IMR-90 (cell line): Measurements from ENCODE around the gene CXCR6. TPM values are rescaled to one million over a fixed set of nuclear protein-coding genes. Genes with fewer than 3 reads are reported as not detected.

Experiments used
- ATAC-seq: fragments of 200-7000 bp; cut with Tn5 transposase; 2 replicates; pipeline ENCODE4 v1.9.1; 2020; ENCODE audit warnings: low read depth, mild to moderate bottlenecking, moderate library complexity
- BruUV-seq: library from RNA; stranded (reverse); fragments of 400-500 nt; replicated peaks from 2 replicates; lab custom pipeline; 2021; lab: Mats Ljungman, UMichigan
- CTCF ChIA-PET: fragments of 300-600 bp; formaldehyde crosslinking; extraction: SDS; loops from one replicate; lab custom pipeline; 2021; ENCODE audit warnings: antibody characterized with exemption; lab: Yijun Ruan, JAX
- POLR2A ChIA-PET: fragments of 300-600 bp; sonication (Branson Sonifier 250); formaldehyde crosslinking; loops from one replicate; lab custom pipeline; 2022; ENCODE audit warnings: antibody characterized with exemption; ENCODE audit not compliant: unreplicated experiment; lab: Charles Lee
- DNase-seq: peaks from one replicate; pipeline ENCODE4 v3.0.0; 2013
- H2AFZ ChIP-seq: replicated peaks from 2 replicates; pipeline ENCODE3; 2013; ENCODE audit warnings: low read length, mild to moderate bottlenecking; ENCODE audit not compliant: poor library complexity
- H2AK5ac ChIP-seq: 2 replicates; pipeline ENCODE4 v1.6.1; 2013; ENCODE audit warnings: low read depth, low read length, inconsistent platforms
- H2AK9ac ChIP-seq: replicated peaks from 2 replicates; pipeline ENCODE3; 2013; ENCODE audit warnings: mild to moderate bottlenecking, low read depth, low read length, moderate library complexity; ENCODE audit not compliant: poor library complexity
- H2BK120ac ChIP-seq: 2 replicates; pipeline ENCODE4 v1.6.1; 2013; ENCODE audit warnings: low read depth, low read length, inconsistent platforms
- H2BK15ac ChIP-seq: 3 replicates; pipeline ENCODE4 v1.6.1; 2013; ENCODE audit warnings: low read depth, low read length, inconsistent platforms
- H2BK20ac ChIP-seq: 2 replicates; pipeline ENCODE4 v1.6.1; 2013; ENCODE audit warnings: low read depth, mild to moderate bottlenecking, inconsistent platforms, low read length, moderate library complexity
- H2BK5ac ChIP-seq: 2 replicates; pipeline ENCODE4 v1.6.1; 2013; ENCODE audit warnings: mild to moderate bottlenecking, low read depth, low read length, inconsistent platforms; ENCODE audit not compliant: poor library complexity, severe bottlenecking
- H3K14ac ChIP-seq: replicated peaks from 2 replicates; pipeline ENCODE4 v1.6.1; 2013; ENCODE audit warnings: low read depth, low read length, inconsistent platforms
- H3K18ac ChIP-seq: 2 replicates; pipeline ENCODE4 v1.6.1; 2013; ENCODE audit warnings: low read depth, low read length, control low read depth
- H3K23ac ChIP-seq: 2 replicates; pipeline ENCODE4 v1.6.1; 2013; ENCODE audit warnings: low read depth, low read length, inconsistent platforms
- H3K27ac ChIP-seq: 2 replicates; pipeline ENCODE4 v1.5.1; 2013; ENCODE audit warnings: mild to moderate bottlenecking, control low read depth, low read length; ENCODE audit not compliant: insufficient read depth
- H3K27me3 ChIP-seq: 2 replicates; pipeline ENCODE4 v1.6.1; 2013; ENCODE audit warnings: low read length; ENCODE audit not compliant: control insufficient read depth, insufficient read depth
- H3K36me3 ChIP-seq: 2 replicates; pipeline ENCODE4 v1.6.1; 2013; ENCODE audit warnings: low read length, mixed read lengths; ENCODE audit not compliant: control insufficient read depth, insufficient read depth
- H3K4ac ChIP-seq: 2 replicates; pipeline ENCODE4 v1.6.1; 2013; ENCODE audit warnings: low read depth, low read length, inconsistent platforms
- H3K4me1 ChIP-seq: 2 replicates; pipeline ENCODE4 v1.6.1; 2013; ENCODE audit warnings: low read length, mixed read lengths; ENCODE audit not compliant: control insufficient read depth, insufficient read depth
- H3K4me2 ChIP-seq: 2 replicates; pipeline ENCODE4 v1.6.1; 2013; ENCODE audit warnings: low read depth, mild to moderate bottlenecking, control low read depth, low read length, moderate library complexity
- H3K4me3 ChIP-seq: 2 replicates; pipeline ENCODE4 v1.5.1; 2013; ENCODE audit warnings: low read depth, mild to moderate bottlenecking, control low read depth, low read length, moderate library complexity; ENCODE audit not compliant: insufficient read depth
- H3K56ac ChIP-seq: 2 replicates; pipeline ENCODE4 v1.6.1; 2013; ENCODE audit warnings: low read length, inconsistent platforms; ENCODE audit not compliant: insufficient read depth; ENCODE audit errors: extremely low read depth
- H3K79me1 ChIP-seq, 2 experiments: 2 replicates each; pipeline ENCODE4 v1.6.1; 2013; ENCODE audit warnings: low read length in 2 of 2, inconsistent platforms in 1 of 2, low read depth in 1 of 2
- H3K9ac ChIP-seq: 2 replicates; pipeline ENCODE4 v1.6.1; 2013; ENCODE audit warnings: low read depth, low read length, control low read depth
- H3K9me1 ChIP-seq: 2 replicates; pipeline ENCODE4 v1.6.1; 2013; ENCODE audit warnings: low read length, inconsistent platforms; ENCODE audit not compliant: insufficient read depth
- H3K9me3 ChIP-seq: 2 replicates; pipeline ENCODE4 v1.6.1; 2013; ENCODE audit warnings: low read length; ENCODE audit not compliant: control insufficient read depth, insufficient read depth
- H4K20me1 ChIP-seq: 2 replicates; pipeline ENCODE4 v1.6.1; 2013; ENCODE audit warnings: low read length, inconsistent platforms; ENCODE audit not compliant: insufficient read depth
- H4K5ac ChIP-seq: 2 replicates; pipeline ENCODE4 v1.6.1; 2013; ENCODE audit warnings: mild to moderate bottlenecking, low read depth, low read length, control low read depth
- H4K8ac ChIP-seq, 2 experiments: 2 replicates each; pipeline ENCODE4 v1.6.1; 2013; ENCODE audit warnings: low read depth in 2 of 2, low read length in 2 of 2, control low read depth in 1 of 2, inconsistent platforms in 1 of 2
- H4K91ac ChIP-seq: 2 replicates; pipeline ENCODE4 v1.6.1; 2013; ENCODE audit warnings: low read depth, low read length, inconsistent platforms; ENCODE audit not compliant: insufficient read depth
- BHLHE40 ChIP-seq: fragments of 150-350 bp; IDR thresholded peaks from 2 replicates; pipeline ENCODE4 v1.6.1; 2016; ENCODE audit warnings: mild to moderate bottlenecking, low read depth, low read length
- CHD1 ChIP-seq: IDR thresholded peaks from 2 replicates; pipeline ENCODE4 v1.6.1; 2012; ENCODE audit warnings: low read depth, low read length, improper control_type of control experiment
- ELK1 ChIP-seq: fragments of 150-350 bp; IDR thresholded peaks from 2 replicates; pipeline ENCODE4 v1.6.1; 2016; ENCODE audit warnings: low read depth, mild to moderate bottlenecking, low read length, moderate library complexity, borderline replicate concordance
- FOS ChIP-seq: fragments of 150-350 bp; IDR thresholded peaks from 2 replicates; pipeline ENCODE4 v1.6.1; 2016; ENCODE audit warnings: low read depth, low read length
- MAFK ChIP-seq: IDR thresholded peaks from 2 replicates; pipeline ENCODE4 v1.6.1; 2012; ENCODE audit warnings: low read depth, low read length, improper control_type of control experiment
- NFE2L2 ChIP-seq: fragments of 150-350 bp; IDR thresholded peaks from 2 replicates; pipeline ENCODE4 v1.6.1; 2016; ENCODE audit warnings: low read depth, mild to moderate bottlenecking, low read length
- POLR2A ChIP-seq: IDR thresholded peaks from 2 replicates; pipeline ENCODE4 v1.6.1; 2012; ENCODE audit warnings: mild to moderate bottlenecking, low read depth, low read length
- RAD21 ChIP-seq: IDR thresholded peaks from 2 replicates; pipeline ENCODE4 v1.6.1; 2012; ENCODE audit warnings: low read length, improper control_type of control experiment
- RFX5 ChIP-seq: IDR thresholded peaks from 2 replicates; pipeline ENCODE4 v1.8.0; 2012; ENCODE audit warnings: low read depth, mild to moderate bottlenecking, low read length, moderate library complexity
- WGBS, 2 experiments: methylation state at CpG; one replicate each; pipeline versions ENCODE4 v1.1.5 to v1.1.7; 2013; ENCODE audit warnings: missing lambda C conversion rate in 2 of 2; ENCODE audit not compliant: insufficient read length in 1 of 2; ENCODE audit errors: extremely low coverage in 2 of 2; 5-methylcytosine and 5-hydroxymethylcytosine counted together
- dilution Hi-C: fragments of 300-500 bp; cut with HindIII; formaldehyde crosslinking; loops from one replicate; pipeline ENCODE4 v1.14.3; 2018; ENCODE audit warnings: low sequenced_read_pairs; ENCODE audit not compliant: unreplicated experiment
- in situ Hi-C: fragments of 300-500 bp; cut with MboI; formaldehyde crosslinking; loops from 3 replicates; pipeline ENCODE4 v1.14.3; 2019; ENCODE audit warnings: low sequenced_read_pairs, inconsistent platforms, mixed read lengths
- intact Hi-C: fragments of 100-400 bp; cut with micrococcal nuclease; formaldehyde crosslinking; loops from 2 replicates; pipeline ENCODE4 v1.10.0; 2022
- polyA plus RNA-seq, 3 experiments: library from polyadenylated mRNA; depleted of rRNA; stranded (reverse); fragments of >200 nt; gene quantifications; 2 replicates each; pipeline ENCODE4 v1.2.3, GENCODE V29; 2012; ENCODE audit warnings: low replicate concordance in 1 of 3
- total RNA-seq: library from RNA; depleted of rRNA; stranded (reverse); fragments of >200 nt; gene quantifications from 2 replicates; pipeline ENCODE4 v1.2.3, GENCODE V29; 2012
- TF ChIP-seq, protein P1 (sequence below): fragments of 150-350 bp; IDR thresholded peaks from 2 replicates; pipeline ENCODE4 v1.6.1; 2017; ENCODE audit warnings: mild to moderate bottlenecking, antibody characterized with exemption, low read length, low read depth
- TF ChIP-seq, protein P2 (sequence below): conservative IDR thresholded peaks from 2 replicates; pipeline ENCODE4 v1.5.1; 2012; ENCODE audit warnings: mild to moderate bottlenecking, low read depth, low read length, improper control_type of control experiment

The CXCR6 gene
- total and polyA plus RNA-seq, 2 of the 4 experiments (the other 2 are of a cell fraction) = not detected

DNA sequence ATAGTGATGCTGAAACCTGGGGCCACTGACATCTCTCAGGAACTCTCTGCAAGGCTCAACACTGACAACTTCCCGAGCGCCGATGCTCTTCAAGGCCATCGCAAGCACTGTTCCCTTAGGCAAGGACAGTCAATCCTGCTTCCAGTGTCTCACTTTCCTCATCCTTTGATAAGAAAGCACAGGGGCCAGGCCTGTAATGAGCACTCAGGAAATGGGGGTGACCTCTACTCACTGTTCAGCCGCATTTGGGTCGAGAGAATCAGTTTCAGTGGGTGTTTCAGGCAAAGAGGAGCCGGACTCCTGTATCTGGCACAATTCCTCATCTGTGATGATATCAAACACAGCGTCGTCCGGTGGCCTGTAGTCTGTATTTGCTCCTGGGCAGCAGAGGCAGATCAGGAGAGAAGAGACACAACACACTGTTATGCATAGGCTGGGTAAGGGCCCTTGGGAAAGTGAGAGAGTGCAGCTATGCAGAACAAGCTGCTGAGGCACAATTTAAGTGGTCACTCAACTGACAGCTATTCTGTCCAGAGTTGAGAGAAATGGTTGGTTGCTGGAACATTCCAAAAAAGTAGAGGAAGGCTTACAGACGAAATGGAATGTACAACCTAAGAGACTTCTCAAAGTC is 11.9 kb downstream of the CXCR6 start:
- no peak overlapping the region for H3K14ac ChIP-seq
- BruUV-seq = no TSS peak
- no peak overlapping the region for H2AK9ac ChIP-seq
- no peak overlapping the region for H2AFZ ChIP-seq
- in situ Hi-C loops = no loop called here
- H3K4me1 ChIP-seq = peaks cover 4% of the 10 kb centered on the region; the same call in 1 of the 2 replicates
- TF ChIP-seq RAD21 = no peak
- TF ChIP-seq MAFK = no peak
- no peak for TF ChIP-seq NFE2L2
- TF ChIP-seq POLR2A = no peak
- no peak for TF ChIP-seq ELK1
- no peak for TF ChIP-seq BHLHE40
- TF ChIP-seq FOS = no peak
- TF ChIP-seq RFX5 = no peak
- TF ChIP-seq, protein P1, sequence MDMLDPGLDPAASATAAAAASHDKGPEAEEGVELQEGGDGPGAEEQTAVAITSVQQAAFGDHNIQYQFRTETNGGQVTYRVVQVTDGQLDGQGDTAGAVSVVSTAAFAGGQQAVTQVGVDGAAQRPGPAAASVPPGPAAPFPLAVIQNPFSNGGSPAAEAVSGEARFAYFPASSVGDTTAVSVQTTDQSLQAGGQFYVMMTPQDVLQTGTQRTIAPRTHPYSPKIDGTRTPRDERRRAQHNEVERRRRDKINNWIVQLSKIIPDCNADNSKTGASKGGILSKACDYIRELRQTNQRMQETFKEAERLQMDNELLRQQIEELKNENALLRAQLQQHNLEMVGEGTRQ = no peak
- TF ChIP-seq, protein P2, sequence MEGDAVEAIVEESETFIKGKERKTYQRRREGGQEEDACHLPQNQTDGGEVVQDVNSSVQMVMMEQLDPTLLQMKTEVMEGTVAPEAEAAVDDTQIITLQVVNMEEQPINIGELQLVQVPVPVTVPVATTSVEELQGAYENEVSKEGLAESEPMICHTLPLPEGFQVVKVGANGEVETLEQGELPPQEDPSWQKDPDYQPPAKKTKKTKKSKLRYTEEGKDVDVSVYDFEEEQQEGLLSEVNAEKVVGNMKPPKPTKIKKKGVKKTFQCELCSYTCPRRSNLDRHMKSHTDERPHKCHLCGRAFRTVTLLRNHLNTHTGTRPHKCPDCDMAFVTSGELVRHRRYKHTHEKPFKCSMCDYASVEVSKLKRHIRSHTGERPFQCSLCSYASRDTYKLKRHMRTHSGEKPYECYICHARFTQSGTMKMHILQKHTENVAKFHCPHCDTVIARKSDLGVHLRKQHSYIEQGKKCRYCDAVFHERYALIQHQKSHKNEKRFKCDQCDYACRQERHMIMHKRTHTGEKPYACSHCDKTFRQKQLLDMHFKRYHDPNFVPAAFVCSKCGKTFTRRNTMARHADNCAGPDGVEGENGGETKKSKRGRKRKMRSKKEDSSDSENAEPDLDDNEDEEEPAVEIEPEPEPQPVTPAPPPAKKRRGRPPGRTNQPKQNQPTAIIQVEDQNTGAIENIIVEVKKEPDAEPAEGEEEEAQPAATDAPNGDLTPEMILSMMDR = no peak
- TF ChIP-seq CHD1 = no peak
- intact Hi-C loops = no loop called here
- no peak overlapping the region for H3K4me3 ChIP-seq
- no peak overlapping the region for H4K8ac ChIP-seq
- WGBS, 2 experiments = 100% methylated on average over 3 of the region's 11 CpGs; no CpG with 5 or more reads in 1 of the 2 experiments
- no peak overlapping the region for H2AK5ac ChIP-seq
- H2BK5ac ChIP-seq = no peak overlapping the region
- H3K4ac ChIP-seq = no peak overlapping the region
- H3K9me1 ChIP-seq = peaks cover 9% of the 10 kb centered on the region
- ATAC-seq (no peak), DNase-seq (no peak)
- H3K4me2 ChIP-seq = no peak overlapping the region
- H3K18ac ChIP-seq = no peak overlapping the region
- no peak overlapping the region for H3K56ac ChIP-seq
- CTCF ChIA-PET = interaction anchor here (0.7 kb wide), 1 partner anchor 1218 kb away, joined by 4 read pairs; no protein-coding TSS in a partner anchor
- no peaks in the 10 kb centered on the region for H4K20me1 ChIP-seq
- dilution Hi-C loops = no loop called here
- H3K9me3 ChIP-seq = no peaks in the 10 kb centered on the region
- H3K79me1 ChIP-seq = no peaks in the 10 kb centered on the region
- no peak overlapping the region for H4K5ac ChIP-seq
- no peak overlapping the region for H4K91ac ChIP-seq
- H2BK120ac ChIP-seq = no peak overlapping the region
- no peak overlapping the region for H3K23ac ChIP-seq
- no peak overlapping the region for H3K27ac ChIP-seq
- H2BK20ac ChIP-seq = no peak overlapping the region
- H3K27me3 ChIP-seq = no peaks in the 10 kb centered on the region
- POLR2A ChIA-PET = no interaction called here
- peaks cover 74% of the 10 kb centered on the region for H3K36me3 ChIP-seq
- H2BK15ac ChIP-seq = no peak overlapping the region
- H3K9ac ChIP-seq = no peak overlapping the region
